ENCODE measurements around the gene JDP2.

Gene JDP2

GRCh38 chr14:75484711-75485429 lies 57.0 kb downstream of the JDP2 start:
- DNase-seq (ENCODE audit: low spot score), result no peak

GRCh38 chr14:75486318-75486717 lies 58.5 kb downstream of the JDP2 start:
- DNase-seq (ENCODE audit: low spot score), result no peak

DNA sequence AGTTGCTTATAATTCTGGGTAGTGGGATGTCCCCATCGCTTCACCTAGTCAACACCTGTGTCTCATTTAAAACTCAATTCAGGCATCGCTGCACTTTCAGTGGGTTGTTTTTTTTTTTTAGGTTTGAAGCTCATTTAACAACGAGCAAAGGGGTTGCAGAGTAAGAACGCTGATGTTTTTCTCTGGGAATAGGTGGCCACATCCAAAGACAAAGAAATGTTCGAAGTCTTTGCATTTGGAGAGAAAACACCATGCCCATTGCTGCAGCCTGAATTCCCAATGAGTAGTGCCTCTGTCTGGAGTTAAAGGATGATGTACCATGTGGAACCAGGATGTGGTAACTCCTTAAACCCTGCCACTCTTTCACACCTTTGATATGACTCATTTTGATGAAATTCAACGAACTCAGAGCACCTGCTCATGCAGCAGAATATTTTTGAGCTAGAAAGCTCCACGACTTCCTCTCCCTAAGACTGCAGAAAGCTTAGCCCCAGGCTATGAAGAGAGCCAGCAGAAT lies 59.4 kb downstream of the JDP2 start:
- DNase-seq (ENCODE audit: low spot score), result peak; percentile 95

GRCh38 chr14:75489480-75489837 lies 61.6 kb downstream of the JDP2 start:
- DNase-seq (ENCODE audit: low spot score), result no peak

- no peak for DNase-seq (ENCODE audit: low spot score)
These were observed 63.7 kb downstream of the JDP2 start for GRCh38 chr14:75491376-75491978.

DNA sequence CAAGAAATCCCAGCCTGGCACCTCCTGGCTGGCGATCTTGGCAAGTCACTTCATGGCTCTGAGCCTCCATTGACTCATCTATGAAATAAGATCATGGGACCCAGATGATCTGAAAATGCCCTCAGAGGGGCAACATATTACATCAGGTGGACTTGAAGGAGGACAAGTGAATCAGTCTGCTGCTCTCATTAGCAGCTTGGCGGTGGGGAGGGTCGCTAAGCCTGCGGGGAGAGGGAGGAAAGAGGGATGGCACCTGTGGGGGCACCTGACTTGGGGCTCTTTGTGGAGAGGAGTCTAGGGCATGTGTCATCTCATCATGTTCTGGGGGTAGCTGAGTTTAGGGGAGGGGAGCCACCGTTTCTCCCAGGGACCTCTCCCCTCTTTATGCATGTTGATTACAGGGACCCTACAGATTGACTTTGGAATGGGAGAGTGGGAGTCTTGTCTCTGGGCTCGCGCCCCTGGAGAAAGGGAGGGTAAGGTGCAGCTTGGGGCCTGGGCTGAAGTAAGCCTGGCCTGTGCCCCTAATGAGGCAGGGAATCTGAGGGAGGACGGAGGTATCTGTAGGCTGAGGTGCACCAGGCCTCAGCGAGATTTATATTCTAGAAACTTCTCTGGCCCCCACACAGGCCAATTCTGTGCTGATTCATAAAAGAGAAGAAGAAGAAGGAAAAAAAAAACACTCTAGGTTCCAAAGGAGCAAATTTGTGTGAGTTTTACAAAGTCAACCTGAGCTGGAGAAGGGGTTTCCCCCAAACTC lies 65.2 kb downstream of the JDP2 start:
- no peak for DNase-seq (ENCODE audit: low spot score)

DNA sequence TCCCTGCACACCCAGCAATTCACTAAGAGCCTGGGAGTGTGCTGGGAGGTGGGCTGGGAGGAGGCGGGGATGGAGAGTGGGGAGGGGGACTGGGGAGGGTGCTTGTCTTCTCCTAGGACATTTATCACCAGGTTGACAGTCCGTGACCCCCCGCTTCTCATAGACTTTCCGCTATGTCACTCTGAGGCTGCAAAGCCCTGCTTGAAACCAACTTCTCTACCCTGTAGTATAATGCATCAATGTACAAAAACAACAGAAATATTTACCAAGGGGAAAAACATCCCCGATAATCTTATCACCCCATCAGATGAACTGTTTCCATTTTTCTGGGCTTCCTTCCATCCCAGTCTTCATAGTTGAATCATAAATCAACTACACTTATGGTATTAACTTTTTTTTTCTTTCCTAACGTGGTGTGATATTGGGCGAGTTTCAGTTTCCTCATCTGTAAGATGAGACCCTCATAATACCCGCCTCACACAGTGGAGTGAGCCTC lies 65.8 kb downstream of the JDP2 start:
- no peak for DNase-seq (ENCODE audit: low spot score)

DNA sequence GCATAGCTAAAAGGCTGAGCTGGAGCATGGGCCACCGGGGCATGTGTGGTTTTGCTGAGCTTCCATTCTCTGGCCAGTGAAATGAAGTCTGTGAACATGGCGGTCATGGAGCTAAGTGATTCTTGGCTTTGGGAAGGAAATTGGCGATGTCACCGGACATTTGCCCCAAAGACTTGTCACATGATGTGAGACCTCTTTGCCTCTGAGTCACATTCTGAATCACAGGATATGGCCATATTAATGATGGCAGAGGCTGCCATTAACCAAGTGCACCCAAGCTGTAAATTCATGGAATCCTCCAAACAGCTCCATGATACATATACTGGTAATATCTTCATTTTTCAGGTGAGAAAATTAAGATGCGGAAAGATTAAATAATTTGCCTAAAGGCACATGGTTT lies 67.1 kb downstream of the JDP2 start:
- no peak for DNase-seq (ENCODE audit: low spot score)

DNA sequence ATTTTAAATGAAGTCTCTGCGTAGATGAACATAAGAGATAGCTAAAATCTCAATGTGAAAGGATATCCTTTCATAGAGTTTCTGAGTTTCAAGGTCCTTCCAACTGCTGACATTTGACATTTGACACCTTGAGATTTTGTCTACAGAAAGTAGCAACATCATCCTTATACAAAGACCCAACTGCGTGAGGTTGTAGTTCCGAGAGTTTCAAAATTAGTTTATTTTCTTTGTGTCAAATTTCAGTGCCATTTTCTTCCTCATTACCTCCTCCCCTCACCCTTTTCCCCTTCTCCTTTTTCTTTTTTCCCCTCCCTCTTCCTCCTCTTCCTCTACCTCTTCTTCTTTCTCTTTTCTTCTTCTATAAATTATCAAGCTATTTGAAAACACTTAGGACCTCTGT lies 67.6 kb downstream of the JDP2 start:
- DNase-seq (ENCODE audit: low spot score), result no peak

- no peak for DNase-seq (ENCODE audit: low spot score)
These were observed 68.1 kb downstream of the JDP2 start for GRCh38 chr14:75495882-75496281.

- DNase-seq (ENCODE audit: low spot score), result no peak
These were observed 68.9 kb downstream of the JDP2 start for GRCh38 chr14:75496755-75497154.

DNA sequence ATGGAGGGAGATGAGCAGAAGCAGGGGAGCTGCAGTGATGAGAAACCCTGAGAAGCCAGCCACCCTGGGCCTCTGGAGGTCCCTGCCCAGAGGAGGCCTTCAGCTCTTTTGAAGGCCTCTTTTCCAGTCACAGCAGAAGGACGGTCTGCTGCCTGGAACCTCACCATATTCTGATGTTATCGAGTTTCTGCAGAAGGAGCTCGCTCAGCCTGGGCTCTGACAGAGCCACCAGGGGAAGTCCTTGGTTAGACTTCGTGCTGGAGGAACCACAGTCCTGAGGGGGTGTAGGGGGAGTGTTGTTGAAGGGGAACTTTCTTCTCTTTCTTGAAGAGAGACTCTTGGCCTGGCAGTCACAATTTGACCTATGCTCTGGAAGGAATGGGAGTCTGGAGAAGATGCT lies 69.4 kb downstream of the JDP2 start:
- no peak for DNase-seq (ENCODE audit: low spot score)

DNA sequence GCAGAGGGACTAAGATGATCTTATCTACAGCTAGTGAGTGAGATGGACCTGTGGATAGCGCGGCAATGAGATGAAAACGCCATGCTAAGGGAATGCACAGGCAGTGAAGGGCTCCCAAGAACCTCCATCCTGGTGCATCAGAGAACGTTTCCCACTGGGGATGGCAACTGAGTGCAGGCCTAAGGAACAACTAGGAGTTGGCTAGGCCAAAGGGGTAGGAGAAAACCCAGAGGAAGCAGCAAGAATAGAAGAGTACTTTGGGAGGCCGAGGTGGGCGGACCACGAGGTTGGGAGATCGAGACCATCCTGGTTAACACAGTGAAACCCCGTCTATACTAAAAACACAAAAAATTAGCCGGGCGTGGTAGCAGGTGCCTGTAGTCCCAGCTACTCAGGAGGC lies 69.9 kb downstream of the JDP2 start:
- DNase-seq (ENCODE audit: low spot score), result no peak

DNA sequence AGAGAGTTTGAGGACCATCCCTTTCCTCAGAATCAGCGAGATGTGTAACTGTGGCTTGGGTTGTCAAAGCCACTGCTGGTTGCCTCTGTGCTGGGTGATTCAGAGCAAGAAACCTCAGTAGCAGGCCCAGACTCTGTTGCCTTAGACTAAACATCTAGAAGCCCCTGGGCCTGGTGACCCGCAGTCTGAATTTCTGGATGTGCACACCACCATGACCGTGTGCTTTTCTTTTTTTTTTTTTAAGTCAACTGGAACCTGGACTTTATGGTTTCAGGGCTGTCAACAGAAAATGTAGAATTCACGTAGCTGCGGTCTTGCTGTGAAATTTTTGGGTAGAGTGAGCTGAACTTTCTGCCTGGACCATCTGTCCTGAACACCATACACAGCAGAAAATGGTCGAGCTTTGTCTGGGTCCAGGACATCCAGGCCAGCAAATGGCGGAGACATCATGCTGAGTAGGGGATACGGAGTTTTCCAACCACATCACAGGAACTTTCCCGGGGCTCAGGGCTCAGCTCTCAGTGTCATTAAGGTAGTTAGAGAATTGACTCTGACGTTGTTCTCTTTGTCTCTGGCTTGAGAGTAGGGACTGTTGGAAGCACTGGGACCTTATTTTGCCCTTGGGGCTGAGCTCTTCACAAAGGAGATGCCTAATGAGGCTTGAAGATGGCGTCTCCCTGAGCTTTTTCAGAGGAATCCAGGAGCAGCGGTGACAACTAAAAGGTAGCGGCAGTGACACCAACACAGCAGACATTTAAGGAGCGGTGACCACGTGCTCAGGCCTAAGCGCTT lies 71.5 kb downstream of the JDP2 start:
- no peak for DNase-seq (ENCODE audit: low spot score)

- DNase-seq (ENCODE audit: low spot score), result no peak
These were observed 73.3 kb downstream of the JDP2 start for GRCh38 chr14:75501080-75501479.

DNA sequence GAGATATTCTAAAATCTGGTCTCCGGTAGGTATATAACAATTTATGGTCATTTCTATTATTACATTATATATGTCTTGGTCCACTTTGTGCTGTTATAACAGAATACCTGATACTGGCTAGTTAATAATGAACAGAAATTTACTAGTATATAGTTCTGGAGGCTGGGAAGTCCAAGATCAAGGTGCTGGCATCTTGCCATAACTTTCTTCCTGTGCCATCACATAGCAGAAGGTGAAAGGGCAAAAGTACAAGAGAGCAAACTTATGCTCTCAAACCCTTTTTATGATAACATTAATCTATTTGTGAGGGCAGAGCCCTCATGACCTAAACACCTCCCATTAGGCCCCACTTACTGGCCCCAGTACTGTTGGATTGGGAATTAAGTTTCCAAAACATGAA lies 76.6 kb downstream of the JDP2 start:
- no peak for DNase-seq (ENCODE audit: low spot score)

- no peak for DNase-seq (ENCODE audit: low spot score)
These were observed 79.1 kb downstream of the JDP2 start for GRCh38 chr14:75506930-75507329.

DNA sequence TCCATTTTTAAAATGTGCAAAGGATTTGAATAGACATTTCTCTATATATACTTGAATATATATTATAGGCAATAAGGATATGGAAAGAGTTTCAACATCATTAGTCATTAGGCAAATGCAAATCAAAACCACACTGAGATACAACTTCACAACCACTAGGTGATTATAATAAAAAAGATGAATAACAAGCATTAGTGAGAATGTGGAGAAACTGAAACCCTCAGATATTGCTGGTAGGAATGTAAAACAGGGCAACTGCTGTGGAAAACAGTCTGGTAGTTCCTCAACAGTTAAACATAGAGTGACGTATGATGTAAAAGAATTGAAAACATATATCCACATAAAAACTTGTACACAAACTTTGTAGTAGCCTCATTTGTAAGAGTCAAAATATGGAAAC lies 82.7 kb downstream of the JDP2 start:
- no peak for DNase-seq (ENCODE audit: low spot score)

GRCh38 chr14:75511201-75511600 lies 83.4 kb downstream of the JDP2 start:
- no peak for DNase-seq (ENCODE audit: low spot score)

GRCh38 chr14:75513911-75514672 lies 86.3 kb downstream of the JDP2 start:
- no peak for DNase-seq (ENCODE audit: low spot score)

Measured in SW480 (cell line).